B cell (primary cell): Measurements from ENCODE around the gene TET2. TPM values are rescaled to one million over a fixed set of nuclear protein-coding genes. Genes with fewer than 3 reads are reported as not detected.

ENCODE experiments used
- ATAC-seq: fragments of 200-7000 bp; cut with Tn5 transposase; one replicate; pipeline ENCODE4 v1.10.0; 2021; ENCODE audit warnings: low read depth, mild to moderate bottlenecking, moderate number of reproducible peaks, moderate library complexity
- CTCF ChIA-PET: fragments of 350-600 bp; sonication (Branson Sonifier 250); formaldehyde crosslinking; loops from one replicate; lab custom pipeline; 2021; ENCODE audit warnings: antibody characterized with exemption, inconsistent platforms; lab: Charles Lee
- POLR2A ChIA-PET: fragments of 350-600 bp; sonication (Branson Sonifier 250); formaldehyde crosslinking; loops from one replicate; lab custom pipeline; 2021; ENCODE audit warnings: antibody characterized with exemption; lab: Charles Lee
- DNase-seq: peaks from one replicate; pipeline ENCODE4 v3.0.0; 2013
- H2AFZ ChIP-seq: 2 replicates; pipeline ENCODE4 v1.6.1; 2012; ENCODE audit warnings: mild to moderate bottlenecking, low read depth, low read length; ENCODE audit not compliant: insufficient read depth, poor library complexity, severe bottlenecking
- H3K27ac ChIP-seq, 2 donors: 1 replicate in 1 of 2; 2 replicates in 1 of 2; pipeline ENCODE4 v1.5.1; 2012 to 2013; ENCODE audit warnings: low read length in 2 of 2, mild to moderate bottlenecking in 2 of 2, moderate library complexity in 1 of 2
- H3K27me3 ChIP-seq, 4 experiments: fragments of 200-600 bp in 1 of 4; sonication (generic) in 1 of 4; replicated peaks in 1 of 4; 1 replicate in 2 of 4; 2 replicates in 2 of 4; pipeline versions ENCODE4 v1.6.1 to v1.7.0; 2013 to 2016; ENCODE audit warnings: low read length in 3 of 4, mild to moderate bottlenecking in 2 of 4, mixed read lengths in 1 of 4, moderate library complexity in 1 of 4; ENCODE audit not compliant: insufficient read depth in 4 of 4, control insufficient read depth in 3 of 4; ENCODE audit errors: control extremely low read depth in 1 of 4
- H3K36me3 ChIP-seq, 2 experiments: replicated peaks in 1 of 2; 1 replicate in 1 of 2; 2 replicates in 1 of 2; pipeline versions ENCODE4 v1.6.1 to v1.7.1; 2013; ENCODE audit warnings: low read length in 1 of 2; ENCODE audit not compliant: insufficient read depth in 2 of 2, control insufficient read depth in 1 of 2; ENCODE audit errors: control extremely low read depth in 1 of 2, extremely low read depth in 1 of 2
- H3K4me1 ChIP-seq, 2 donors: fragments of 200-600 bp in 1 of 2; sonication (generic) in 1 of 2; 1 replicate in 1 of 2; 2 replicates in 1 of 2; pipeline versions ENCODE4 v1.5.1 to v1.6.1; 2013 to 2017; ENCODE audit warnings: low read length in 2 of 2; ENCODE audit not compliant: control insufficient read depth in 2 of 2, insufficient read depth in 2 of 2
- H3K4me2 ChIP-seq: replicated peaks from 2 replicates; pipeline ENCODE3; 2012; ENCODE audit warnings: mild to moderate bottlenecking, low read depth, low read length; ENCODE audit not compliant: poor library complexity, severe bottlenecking
- H3K4me3 ChIP-seq, 5 experiments: fragments of 200-600 bp in 1 of 5; sonication (generic) in 1 of 5; 1 replicate in 3 of 5; 2 replicates in 2 of 5; pipeline versions ENCODE4 v1.5.1 to v1.7.0; 2011 to 2016; ENCODE audit warnings: low read length in 4 of 5, mild to moderate bottlenecking in 4 of 5, low read depth in 2 of 5, control low read depth in 1 of 5, moderate library complexity in 1 of 5; ENCODE audit not compliant: insufficient read depth in 1 of 5; ENCODE audit errors: control extremely low read depth in 1 of 5, extremely low read depth in 1 of 5
- H3K79me2 ChIP-seq: fragments of 200-600 bp; sonication (generic); one replicate; pipeline ENCODE4 v1.6.0; 2016; ENCODE audit warnings: low read length; ENCODE audit not compliant: control insufficient read depth, insufficient read depth
- H3K9ac ChIP-seq: fragments of 200-600 bp; sonication (generic); 2 replicates; pipeline ENCODE4 v1.6.1; 2017; ENCODE audit warnings: mild to moderate bottlenecking, low read length, moderate library complexity
- H3K9me3 ChIP-seq, 3 donors: one replicate each; pipeline versions ENCODE4 v1.6.1 to v1.7.1; 2013; ENCODE audit warnings: low read length in 2 of 3; ENCODE audit not compliant: control insufficient read depth in 2 of 3, insufficient read depth in 1 of 3; ENCODE audit errors: control extremely low read depth in 1 of 3
- H4K20me1 ChIP-seq: 2 replicates; pipeline ENCODE4 v1.6.0; 2012; ENCODE audit warnings: mild to moderate bottlenecking, low read length; ENCODE audit not compliant: insufficient read depth, control insufficient read depth, poor library complexity, severe bottlenecking
- H3K27ac Mint-ChIP-seq: one replicate; pipeline ENCODE4 v1.8.0; 2021; ENCODE audit warnings: mixed read lengths
- H3K27me3 Mint-ChIP-seq: one replicate; pipeline ENCODE4 v1.8.0; 2021; ENCODE audit warnings: mixed read lengths
- H3K4me1 Mint-ChIP-seq: one replicate; pipeline ENCODE4 v1.8.0; 2021; ENCODE audit warnings: mixed read lengths
- H3K4me3 Mint-ChIP-seq: one replicate; pipeline ENCODE4 v1.8.0; 2021; ENCODE audit warnings: mixed read lengths
- H3K9me3 Mint-ChIP-seq: one replicate; pipeline ENCODE4 v1.8.0; 2022; ENCODE audit warnings: mixed read lengths; ENCODE audit not compliant: insufficient read depth
- CTCF ChIP-seq: fragments of 200-600 bp; IDR thresholded peaks from one replicate; pipeline ENCODE4 v1.8.0; 2022; ENCODE audit warnings: antibody characterized with exemption, mild to moderate bottlenecking
- EZH2 ChIP-seq: IDR thresholded peaks from 2 replicates; pipeline ENCODE4 v1.6.1; 2012; ENCODE audit warnings: borderline replicate concordance, low read depth, mild to moderate bottlenecking, moderate library complexity, low read length; ENCODE audit not compliant: insufficient read depth, poor library complexity, severe bottlenecking
- WGBS: methylation state at CpG from one replicate; pipeline ENCODE4 v1.1.5; 2013; ENCODE audit warnings: missing lambda C conversion rate; ENCODE audit not compliant: insufficient coverage; 5-methylcytosine and 5-hydroxymethylcytosine counted together
- intact Hi-C: fragments of 100-400 bp; cut with micrococcal nuclease; formaldehyde crosslinking; loops from one replicate; pipeline ENCODE4 v1.10.0; 2022
- polyA plus RNA-seq: library from polyadenylated mRNA; depleted of rRNA; stranded (reverse); fragments of >200 nt; gene quantifications from 2 replicates; pipeline ENCODE4 v1.2.3, GENCODE V29; 2012
- total RNA-seq, 2 donors: library from RNA; stranded (reverse); fragments of 120-200 nt in 1 of 2; gene quantifications; 1 replicate in 1 of 2; 2 replicates in 1 of 2; pipeline versions ENCODE4 v1.2.3 to v1.2.4, GENCODE V29; 2013 to 2022

TET2 gene
- total and polyA plus RNA-seq, 2 donors (not counting 1 experiment from before 2014, with no cell fraction given) = 7.1 to 56.8 TPM

- no peak overlapping the region for H3K9ac ChIP-seq
- no peaks in the 10 kb centered on the region for H3K27me3 ChIP-seq
- H3K4me2 ChIP-seq = no peak overlapping the region
- no peak for DNase-seq
- CTCF ChIA-PET = no interaction called here
- Mint-ChIP-seq H3K9me3 (no peaks in the 10 kb centered on the region), H3K4me3 (no peak overlapping the region), H3K27me3 (no peaks in the 10 kb centered on the region), H3K27ac (peak overlapping the region; percentile 5), H3K4me1 (peaks cover 7% of the 10 kb centered on the region)
- no peak overlapping the region for H3K4me3 ChIP-seq
- POLR2A ChIA-PET = no interaction called here
- intact Hi-C loops = no loop called here
- H3K27ac ChIP-seq = peak overlapping the region in 1 of 2 donors; percentile 40
- peaks cover 0 to 7% (median 0%) of the 10 kb centered on the region in 3 donors for H3K9me3 ChIP-seq
- H3K79me2 ChIP-seq = no peaks in the 10 kb centered on the region
- ATAC-seq = no peak
- WGBS = no CpG with 5 or more reads among the region's 1 CpG
- H2AFZ ChIP-seq = no peak overlapping the region
- peaks cover 7 to 61% of the 10 kb centered on the region in 2 experiments for H3K36me3 ChIP-seq
- TF ChIP-seq CTCF (no peak), EZH2 (no peak)
- H4K20me1 ChIP-seq = no peaks in the 10 kb centered on the region
- no peaks in the 10 kb centered on the region for H3K4me1 ChIP-seq
These were observed 125.3 kb downstream of the TET2 start for GRCh38 chr4:105272002-105272401.

GRCh38 chr4:105273230-105273629 is 126.6 kb downstream of the TET2 start:
- WGBS = no CpG with 5 or more reads among the region's 1 CpG
- Histone ChIP-seq H3K9me3 (peaks cover 0 to 7% (median 0%) of the 10 kb centered on the region in 3 donors), H3K9ac (no peak overlapping the region), H2AFZ (no peak overlapping the region), H4K20me1 (no peaks in the 10 kb centered on the region), H3K27me3 (no peaks in the 10 kb centered on the region), H3K4me1 (no peaks in the 10 kb centered on the region), H3K27ac (no peak overlapping the region), H3K4me3 (no peak overlapping the region), H3K36me3 (peaks cover 7 to 61% of the 10 kb centered on the region in 2 experiments), H3K79me2 (no peaks in the 10 kb centered on the region), H3K4me2 (no peak overlapping the region)
- POLR2A ChIA-PET = no interaction called here
- no peaks in the 10 kb centered on the region for H3K9me3 Mint-ChIP-seq
- no peak overlapping the region for H3K4me3 Mint-ChIP-seq
- no peak for DNase-seq
- intact Hi-C loops = no loop called here
- H3K27me3 Mint-ChIP-seq = no peaks in the 10 kb centered on the region
- TF ChIP-seq EZH2 (no peak), CTCF (no peak)
- peaks cover 7% of the 10 kb centered on the region for H3K4me1 Mint-ChIP-seq
- H3K27ac Mint-ChIP-seq = no peak overlapping the region
- ATAC-seq = no peak
- CTCF ChIA-PET = no interaction called here
